Measurements from ENCODE around the gene MAPK1.
"Not testable (repeated sequence)": the region's sequence is repeated elsewhere in the genome, so short reads cannot be mapped to it uniquely, and the experiment has no call there.

MAPK1 gene

GRCh38 chr22:21881841-21882753 lies 14.7 kb upstream of the MAPK1 start:
- no peak for DNase-seq (ENCODE audit: low spot score)

GRCh38 chr22:21876486-21877176 lies 9.2 kb upstream of the MAPK1 start:
- peak; percentile 59 for DNase-seq (ENCODE audit: low spot score)

- DNase-seq (ENCODE audit: low spot score), result not testable (repeated sequence)
Observed at GRCh38 chr22:21874953-21875352, 7.5 kb upstream of the MAPK1 start.

GRCh38 chr22:21873619-21874018 lies 6.2 kb upstream of the MAPK1 start:
- DNase-seq (ENCODE audit: low spot score), result no peak

- not testable (repeated sequence) for DNase-seq (ENCODE audit: low spot score)
Observed at GRCh38 chr22:21872741-21873140, 5.3 kb upstream of the MAPK1 start.

DNA sequence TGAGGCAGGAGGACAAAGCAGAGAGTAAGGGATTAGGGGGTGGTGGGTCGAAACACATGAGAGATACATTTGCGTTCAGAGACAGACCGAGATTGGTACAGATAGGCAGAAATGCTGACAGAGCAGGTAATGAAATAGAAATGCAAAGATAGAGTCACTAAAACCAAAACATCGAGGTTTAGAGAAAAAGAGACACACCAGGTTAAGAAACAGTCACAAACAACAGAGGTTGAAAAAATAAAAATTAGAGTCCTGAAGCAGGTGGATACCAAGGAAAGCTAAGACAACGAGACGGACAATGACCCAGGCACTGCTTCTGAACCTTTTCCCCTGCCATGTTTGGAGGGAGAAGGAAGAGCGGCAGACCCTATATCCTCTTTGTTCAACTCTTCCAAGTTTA lies 1.2 kb upstream of the MAPK1 start:
- no peak for DNase-seq (ENCODE audit: low spot score)

GRCh38 chr22:21866833-21867527 lies 465 bp downstream of the MAPK1 start:
- DNase-seq (ENCODE audit: low spot score), result no peak

DNA sequence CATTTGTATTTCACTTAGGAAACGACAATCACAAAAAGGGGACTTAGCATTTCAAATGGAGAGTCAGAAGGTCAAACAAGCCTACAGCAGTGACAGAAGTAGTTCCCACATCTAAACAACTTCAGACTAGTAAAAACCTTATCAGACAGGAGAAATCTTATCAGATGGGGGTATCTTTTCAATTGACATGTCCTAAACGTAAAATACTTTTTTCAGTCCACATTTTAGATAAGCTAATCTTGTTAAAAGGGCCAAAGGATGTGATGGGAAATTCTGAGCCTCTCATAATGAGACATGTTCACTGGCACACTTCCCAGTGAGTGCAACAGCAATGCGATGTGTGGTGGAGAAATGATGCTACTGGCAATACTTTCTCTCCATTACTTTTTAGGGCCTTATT lies 2.4 kb downstream of the MAPK1 start:
- peak; percentile 72 for DNase-seq (ENCODE audit: low spot score)

GRCh38 chr22:21862386-21863245 lies 4.8 kb downstream of the MAPK1 start:
- DNase-seq (ENCODE audit: low spot score), result no peak

DNA sequence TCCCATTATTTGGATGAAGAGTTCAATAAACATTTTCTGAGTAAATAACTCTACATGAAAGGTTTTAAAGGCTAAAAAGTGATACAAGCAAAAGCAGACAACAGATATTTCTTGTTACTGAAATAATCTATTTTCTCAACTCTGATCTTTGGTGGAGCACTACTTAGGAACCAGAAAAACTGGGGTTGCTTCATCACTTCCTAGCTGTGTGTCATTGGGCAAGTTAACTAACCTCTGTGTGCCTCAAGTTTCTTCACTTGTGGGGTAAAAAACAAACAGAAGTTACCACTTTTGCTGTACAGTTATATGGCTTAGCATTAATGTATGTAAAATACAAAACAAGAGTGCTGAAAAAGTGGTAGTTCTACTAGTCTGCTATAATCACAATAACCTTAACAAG lies 5.6 kb downstream of the MAPK1 start:
- no peak for DNase-seq (ENCODE audit: low spot score)

DNA sequence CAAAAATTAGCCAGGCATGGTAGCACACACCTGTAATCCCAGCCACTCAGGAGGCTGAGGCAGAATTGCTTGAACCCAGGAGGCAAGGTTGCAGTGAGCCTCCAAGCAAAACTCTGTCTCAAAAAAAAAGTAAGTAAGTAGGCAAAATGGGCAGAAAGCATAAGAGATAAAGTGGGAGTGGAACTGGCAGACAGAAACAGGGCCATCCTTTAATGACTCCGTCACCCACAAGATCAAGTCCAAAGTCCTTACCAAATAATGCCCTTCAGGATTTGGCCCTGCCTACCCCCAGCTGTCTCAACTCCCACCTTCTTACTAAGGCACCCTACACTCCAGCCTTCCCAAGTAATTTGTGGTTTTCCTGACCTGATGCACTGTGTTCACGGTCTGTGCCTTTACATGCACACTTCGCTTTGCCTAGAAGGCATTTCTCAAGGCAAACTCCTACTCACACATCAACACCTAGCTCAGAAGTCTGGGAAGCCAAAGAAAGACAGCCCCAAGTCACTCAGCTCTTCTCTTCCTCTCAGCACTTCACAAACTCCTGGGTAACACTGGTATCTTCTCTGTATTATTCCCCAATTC lies 6.1 kb downstream of the MAPK1 start:
- no peak for DNase-seq (ENCODE audit: low spot score)

GRCh38 chr22:21860491-21861039 lies 6.9 kb downstream of the MAPK1 start:
- DNase-seq (ENCODE audit: low spot score), result no peak

DNA sequence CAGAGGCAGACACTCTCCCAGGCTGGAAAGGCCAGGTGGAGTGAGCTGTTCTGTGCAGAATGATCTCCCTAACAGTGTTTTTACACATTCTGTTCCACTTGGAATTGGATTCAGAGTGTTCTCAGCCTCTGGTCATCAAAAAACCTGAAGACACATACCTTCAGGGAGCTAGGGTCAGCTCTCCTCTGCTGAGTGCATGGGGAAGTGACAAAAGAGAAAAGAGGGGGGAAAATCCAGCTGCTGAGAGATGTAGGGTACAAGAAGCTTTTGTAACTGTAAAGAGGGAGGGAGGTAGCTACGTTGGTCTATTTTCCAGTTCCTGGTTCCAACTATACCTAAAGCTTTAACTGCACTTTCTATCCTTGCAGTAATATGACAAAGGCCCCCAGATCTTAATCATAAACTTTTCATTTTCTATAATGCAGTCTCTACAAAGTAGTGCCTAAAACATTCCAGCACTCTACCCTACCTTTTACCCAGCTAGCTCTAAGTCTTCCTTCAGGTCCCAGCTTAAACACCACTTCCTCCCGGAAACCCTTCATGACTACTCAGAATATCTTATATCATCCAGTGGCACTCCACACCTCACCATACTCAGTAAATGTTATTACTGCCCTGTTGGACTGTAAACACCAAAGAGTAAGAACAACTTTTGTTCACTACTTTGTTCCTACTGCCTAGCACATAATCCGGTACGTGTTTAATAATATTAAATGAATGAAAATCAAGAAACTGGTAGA lies 9.2 kb downstream of the MAPK1 start:
- DNase-seq (ENCODE audit: low spot score), result no peak

DNA sequence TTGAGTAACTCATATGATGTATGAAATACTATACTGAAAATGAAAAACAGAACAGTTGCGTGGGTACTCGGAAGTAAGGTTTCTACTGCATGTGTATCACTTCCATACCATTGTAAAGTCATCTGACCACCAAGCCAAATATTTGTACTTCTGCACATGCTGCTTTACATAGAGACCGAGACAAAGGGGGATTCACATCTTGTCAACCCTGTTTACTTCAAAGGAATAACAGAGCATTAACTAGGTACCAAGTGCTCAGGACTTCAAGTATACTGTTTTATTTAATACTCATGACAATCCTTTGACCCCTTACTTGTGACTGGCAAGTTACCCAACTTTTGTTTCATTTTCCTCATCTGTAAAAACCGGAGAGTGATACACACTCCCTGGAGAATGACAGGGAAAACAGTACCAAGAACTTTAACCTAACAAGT lies 9.9 kb downstream of the MAPK1 start:
- DNase-seq (ENCODE audit: low spot score), result no peak

DNA sequence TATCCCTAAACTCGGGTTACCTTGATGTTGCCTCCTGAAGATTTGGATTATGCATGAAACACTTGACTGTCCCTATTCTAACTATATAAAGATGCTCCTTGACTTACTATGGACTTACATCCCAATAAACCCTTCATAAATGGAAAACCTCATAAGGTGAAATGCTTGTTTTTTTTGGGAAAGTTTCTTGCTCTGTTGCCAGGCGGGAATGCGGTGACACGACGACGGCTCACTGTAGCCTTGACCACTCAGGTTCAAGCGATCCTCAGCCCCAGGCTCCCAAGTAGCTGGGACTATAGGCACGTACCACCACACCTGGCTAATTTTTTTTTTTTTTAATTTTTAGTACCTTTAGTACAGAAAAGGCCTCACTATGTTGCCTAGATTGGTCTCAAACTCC lies 10.6 kb downstream of the MAPK1 start:
- no peak for DNase-seq (ENCODE audit: low spot score)

DNA sequence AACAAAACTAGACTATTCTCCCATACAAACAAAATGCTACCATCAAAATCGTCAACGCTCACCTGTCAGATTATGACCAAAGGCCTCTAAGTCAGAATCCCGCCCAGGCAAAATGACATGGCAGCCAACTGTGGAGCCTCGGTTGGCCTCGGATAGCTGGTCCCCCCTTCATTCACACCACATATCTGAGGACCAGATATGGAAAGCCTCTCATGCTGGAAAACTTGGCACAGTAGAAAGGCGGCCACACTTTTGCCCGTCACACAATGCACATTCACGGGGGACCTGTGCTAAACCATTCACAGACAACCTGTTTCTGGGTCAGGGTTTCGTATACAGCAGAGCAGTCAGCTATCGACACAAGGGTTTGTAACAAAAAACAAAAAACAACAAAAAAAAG lies 11.2 kb downstream of the MAPK1 start:
- DNase-seq (ENCODE audit: low spot score), result no peak

DNA sequence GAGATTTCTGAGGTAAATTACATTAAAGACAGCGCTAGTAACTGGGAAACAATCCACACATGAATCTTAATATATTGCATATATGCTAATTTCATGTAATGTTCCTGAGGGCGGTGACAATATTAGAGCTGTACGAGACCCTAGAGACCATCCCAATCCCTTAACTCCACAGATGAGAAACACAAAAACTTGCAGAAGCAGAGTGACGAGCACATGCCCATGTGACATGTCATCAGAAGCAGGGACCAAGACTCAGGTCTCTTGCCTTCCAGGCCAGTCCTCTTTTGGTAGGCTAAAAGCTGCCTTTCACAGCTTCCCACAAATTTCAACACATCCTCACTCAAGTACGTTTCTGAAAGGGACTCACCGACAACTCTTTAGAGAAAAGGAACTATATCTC lies 11.8 kb downstream of the MAPK1 start:
- DNase-seq (ENCODE audit: low spot score), result no peak

- no peak for DNase-seq (ENCODE audit: low spot score)
Observed at GRCh38 chr22:21850660-21851059, 16.8 kb downstream of the MAPK1 start.

GRCh38 chr22:21849489-21849888 lies 18.0 kb downstream of the MAPK1 start:
- DNase-seq (ENCODE audit: low spot score), result no peak

GRCh38 chr22:21848057-21848456 lies 19.4 kb downstream of the MAPK1 start:
- not testable (repeated sequence) for DNase-seq (ENCODE audit: low spot score)
